OCI-LY3 (cell line): ENCODE results near the gene IDH2.

Experiments
- H2AFZ ChIP-seq: fragments of 200-600, 300-600 bp; shearing (Covaris generic); 2 replicates; pipeline ENCODE4 v1.6.0; 2014; ENCODE audit warnings: antibody characterized with exemption, low read depth, low read length
- H3K27ac ChIP-seq: fragments of 200-600, 300-600 bp; sonication (generic); 2 replicates; pipeline ENCODE4 v1.5.1; 2014; ENCODE audit warnings: mild to moderate bottlenecking, low read length, moderate library complexity, mixed read lengths
- H3K27me3 ChIP-seq: fragments of 200-600, 300-600 bp; sonication (generic); 2 replicates; pipeline ENCODE4 v1.6.1; 2014; ENCODE audit warnings: low read depth, low read length, mixed read lengths
- H3K36me3 ChIP-seq: fragments of 200-600, 300-600 bp; sonication (generic); replicated peaks from 2 replicates; pipeline ENCODE3; 2014; ENCODE audit warnings: low read depth, low read length, mixed read lengths
- H3K4me1 ChIP-seq: fragments of 300-600, 200-600 bp; sonication (generic); 2 replicates; pipeline ENCODE4 v1.6.1; 2014; ENCODE audit warnings: low read length, mixed read lengths
- H3K4me2 ChIP-seq: fragments of 200-600, 300-600 bp; sonication (generic); 2 replicates; pipeline ENCODE4 v1.6.1; 2014; ENCODE audit warnings: low read length, mixed read lengths
- H3K4me3 ChIP-seq: fragments of 300-600, 200-600 bp; sonication (generic); 2 replicates; pipeline ENCODE4 v1.5.1; 2014; ENCODE audit warnings: antibody characterized with exemption, mild to moderate bottlenecking, low read length, moderate library complexity
- H3K79me2 ChIP-seq: fragments of 300-600, 200-600 bp; shearing (Covaris generic); 2 replicates; pipeline ENCODE4 v1.6.1; 2014; ENCODE audit warnings: mild to moderate bottlenecking, low read length, mixed read lengths
- H3K9ac ChIP-seq: fragments of 300-600, 200-600 bp; shearing (Covaris generic); 2 replicates; pipeline ENCODE4 v1.6.0; 2014; ENCODE audit warnings: mild to moderate bottlenecking, low read length, moderate library complexity
- H3K9me3 ChIP-seq: fragments of 200-600, 300-600 bp; shearing (Covaris generic); 2 replicates; pipeline ENCODE4 v1.6.1; 2014; ENCODE audit warnings: low read length, mixed read lengths; ENCODE audit not compliant: insufficient read depth
- H4K20me1 ChIP-seq: fragments of 200-600, 300-600 bp; sonication (generic); 2 replicates; pipeline ENCODE4 v1.6.1; 2016; ENCODE audit warnings: low read length, mixed read lengths; ENCODE audit not compliant: insufficient read depth
- CTCF ChIP-seq: fragments of 200-600, 300-600 bp; sonication (generic); IDR thresholded peaks from 2 replicates; pipeline ENCODE4 v1.5.1; 2014; ENCODE audit warnings: antibody characterized with exemption, low read length, low read depth
- EZH2phosphoT487 ChIP-seq: fragments of 200-600 bp; shearing (Covaris generic); IDR thresholded peaks from 2 replicates; pipeline ENCODE4 v1.6.1; 2018; ENCODE audit warnings: antibody characterized with exemption, mixed run types, low read depth

IDH2 gene

GRCh38 chr15:90039996-90040395 lies 62.3 kb downstream of the IDH2 start:
- peak overlapping the region; percentile 26 for H3K4me2 ChIP-seq
- H2AFZ ChIP-seq, result no peak overlapping the region
- H3K4me3 ChIP-seq, result no peak overlapping the region
- TF ChIP-seq EZH2phosphoT487 (no peak), CTCF (no peak)
- H3K27me3 ChIP-seq, result no peaks in the 10 kb centered on the region
- peaks cover 98% of the 10 kb centered on the region for H3K79me2 ChIP-seq
- peaks cover 38% of the 10 kb centered on the region for H3K36me3 ChIP-seq
- H3K9ac ChIP-seq, result peak overlapping the region; percentile 10
- H3K27ac ChIP-seq, result peak overlapping the region; percentile 91
- H3K4me1 ChIP-seq, result peaks cover 85% of the 10 kb centered on the region
- H4K20me1 ChIP-seq, result no peaks in the 10 kb centered on the region
- no peaks in the 10 kb centered on the region for H3K9me3 ChIP-seq

GRCh38 chr15:90038632-90039095 lies 63.6 kb downstream of the IDH2 start:
- Histone ChIP-seq H3K36me3 (peaks cover 33% of the 10 kb centered on the region), H4K20me1 (no peaks in the 10 kb centered on the region), H3K79me2 (peaks cover 98% of the 10 kb centered on the region), H3K9me3 (no peaks in the 10 kb centered on the region), H3K4me1 (peaks cover 84% of the 10 kb centered on the region), H3K27me3 (no peaks in the 10 kb centered on the region), H3K4me2 (peak overlapping the region; percentile 33), H2AFZ (no peak overlapping the region), H3K27ac (peak overlapping the region; percentile 91), H3K9ac (peak overlapping the region; percentile 32; the same call in 1 of the 2 replicates), H3K4me3 (0 out of 2 replicates have a peak overlapping the region, but pooled peaks have one; percentile 0)
- TF ChIP-seq CTCF (no peak), EZH2phosphoT487 (no peak)

- H3K27ac ChIP-seq, result peak overlapping the region; percentile 91
Observed at GRCh38 chr15:90037961-90038631, 64.2 kb downstream of the IDH2 start.

More at GRCh38 chr15:90037961-90038631, 64.2 kb downstream of the IDH2 start:
- Histone ChIP-seq H3K4me3 (0 out of 2 replicates have a peak overlapping the region, but pooled peaks have one; percentile 0), H3K27me3 (no peaks in the 10 kb centered on the region), H3K4me2 (peak overlapping the region; percentile 33), H4K20me1 (no peaks in the 10 kb centered on the region), H3K9me3 (no peaks in the 10 kb centered on the region), H3K4me1 (peaks cover 84% of the 10 kb centered on the region), H2AFZ (no peak overlapping the region), H3K9ac (peak overlapping the region; percentile 47; the same call in 1 of the 2 replicates), H3K79me2 (peaks cover 98% of the 10 kb centered on the region), H3K36me3 (peaks cover 33% of the 10 kb centered on the region)
- no peak for TF ChIP-seq CTCF
- TF ChIP-seq EZH2phosphoT487, result no peak
